Stimulated activated naive CD4-positive, alpha-beta T cell treated with Interleukin-2 at 50 U/mL for 16 hours (primary cell): Measurements from ENCODE around the gene ARFGAP3.
A peak's percentile ranks its signal among the peaks of the same experiment; 100 is the strongest.
"Not testable (repeated sequence)": the region's sequence is repeated elsewhere in the genome, so short reads cannot be mapped to it uniquely, and the experiment has no call there.

ENCODE experiments used
- DNase-seq: peaks from one replicate; lab custom pipeline; 2025; lab: John Stamatoyannopoulos, UW

Gene ARFGAP3

GRCh38 chr22:42794551-42795510, 62.2 kb downstream of the ARFGAP3 start:
- DNase-seq = no peak

GRCh38 chr22:42793848-42794405, 63.1 kb downstream of the ARFGAP3 start:
- DNase-seq = no peak

- no peak for DNase-seq
These were observed 63.9 kb downstream of the ARFGAP3 start for GRCh38 chr22:42792909-42793847.

- DNase-seq = no peak
These were observed 64.6 kb downstream of the ARFGAP3 start for GRCh38 chr22:42792453-42792908.

- DNase-seq = no peak
These were observed 65.2 kb downstream of the ARFGAP3 start for GRCh38 chr22:42791721-42792452.

GRCh38 chr22:42788466-42788865, 68.6 kb downstream of the ARFGAP3 start:
- no peak for DNase-seq

GRCh38 chr22:42788021-42788420, 69.1 kb downstream of the ARFGAP3 start:
- DNase-seq = no peak

- DNase-seq = no peak
These were observed 69.7 kb downstream of the ARFGAP3 start for GRCh38 chr22:42787357-42787736.

GRCh38 chr22:42786606-42787356, 70.3 kb downstream of the ARFGAP3 start:
- DNase-seq = no peak

- no peak for DNase-seq
These were observed 71.2 kb downstream of the ARFGAP3 start for GRCh38 chr22:42785706-42786499.

- DNase-seq = not testable (repeated sequence)
These were observed 74.8 kb downstream of the ARFGAP3 start for GRCh38 chr22:42782306-42782705.

GRCh38 chr22:42780070-42780540, 77.0 kb downstream of the ARFGAP3 start:
- peak; percentile 3 for DNase-seq

GRCh38 chr22:42777126-42777525, 79.9 kb downstream of the ARFGAP3 start:
- DNase-seq = no peak

- DNase-seq = no peak
These were observed 83.9 kb downstream of the ARFGAP3 start for GRCh38 chr22:42773167-42773566.

- DNase-seq = no peak
These were observed 84.4 kb downstream of the ARFGAP3 start for GRCh38 chr22:42772647-42773046.

- no peak for DNase-seq
These were observed 86.0 kb downstream of the ARFGAP3 start for GRCh38 chr22:42770941-42771647.

- DNase-seq = no peak
These were observed 86.7 kb downstream of the ARFGAP3 start for GRCh38 chr22:42770448-42770726.

GRCh38 chr22:42769574-42770447, 87.3 kb downstream of the ARFGAP3 start:
- DNase-seq = no peak

- no peak for DNase-seq
These were observed 87.9 kb downstream of the ARFGAP3 start for GRCh38 chr22:42769238-42769573.
